GM21390 (cell line): ENCODE results near the gene LMX1A.

ENCODE experiments used
- ATAC-seq: cut with Tn5 transposase; IDR thresholded peaks from one replicate; pipeline ENCODE4 v1.9.1; 2021; ENCODE audit not compliant: unreplicated experiment

LMX1A gene

DNA sequence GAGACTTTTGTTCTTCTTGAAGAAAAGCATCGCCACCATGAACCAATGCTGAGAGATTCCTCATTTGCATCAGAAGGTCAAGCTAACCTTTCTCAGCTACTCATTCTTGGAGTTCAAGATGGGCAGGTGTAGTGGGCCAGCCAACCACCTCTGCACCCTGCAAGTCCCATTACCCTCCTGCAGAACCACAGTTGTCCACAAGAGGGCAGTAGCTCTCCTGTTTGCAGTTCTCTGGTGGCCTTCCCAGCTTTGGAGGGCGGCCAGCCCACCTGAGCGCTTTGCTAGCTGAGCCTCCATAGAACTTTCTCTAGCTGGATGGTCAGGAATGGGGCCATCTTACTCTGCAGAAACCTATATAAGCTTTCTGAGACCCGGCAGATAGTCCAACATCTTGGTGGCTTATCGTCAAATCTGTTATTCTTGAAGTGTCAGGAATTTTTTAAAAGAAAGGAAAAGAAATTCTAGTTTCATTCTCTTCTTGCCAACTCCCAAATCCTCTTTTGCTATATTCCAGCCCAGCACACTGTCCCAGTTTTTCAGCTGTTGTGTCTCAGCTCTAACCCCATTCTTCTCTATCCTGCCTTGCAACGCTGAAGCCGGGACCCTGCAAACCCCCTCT is 11.0 kb upstream of the LMX1A start:
- ATAC-seq = no peak

DNA sequence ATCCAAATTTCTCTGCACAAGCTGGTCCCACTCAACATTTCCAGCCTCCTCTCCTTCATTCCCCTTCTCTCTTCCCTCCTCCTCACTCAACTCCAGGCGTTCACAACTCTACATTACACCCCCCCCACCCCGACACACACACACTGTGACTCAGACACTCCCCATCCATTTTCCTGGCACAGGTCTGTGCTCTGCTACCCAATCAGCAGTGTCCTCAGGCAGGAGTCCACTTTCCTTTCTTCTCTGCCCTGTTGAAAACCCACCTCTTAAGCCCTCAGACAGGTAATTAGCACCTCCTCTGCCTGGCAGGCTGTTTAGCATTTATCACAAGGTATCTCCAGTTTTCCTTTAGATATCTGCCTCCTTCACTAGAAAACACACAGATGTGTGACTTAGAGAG is 8.8 kb upstream of the LMX1A start:
- ATAC-seq = no peak

DNA sequence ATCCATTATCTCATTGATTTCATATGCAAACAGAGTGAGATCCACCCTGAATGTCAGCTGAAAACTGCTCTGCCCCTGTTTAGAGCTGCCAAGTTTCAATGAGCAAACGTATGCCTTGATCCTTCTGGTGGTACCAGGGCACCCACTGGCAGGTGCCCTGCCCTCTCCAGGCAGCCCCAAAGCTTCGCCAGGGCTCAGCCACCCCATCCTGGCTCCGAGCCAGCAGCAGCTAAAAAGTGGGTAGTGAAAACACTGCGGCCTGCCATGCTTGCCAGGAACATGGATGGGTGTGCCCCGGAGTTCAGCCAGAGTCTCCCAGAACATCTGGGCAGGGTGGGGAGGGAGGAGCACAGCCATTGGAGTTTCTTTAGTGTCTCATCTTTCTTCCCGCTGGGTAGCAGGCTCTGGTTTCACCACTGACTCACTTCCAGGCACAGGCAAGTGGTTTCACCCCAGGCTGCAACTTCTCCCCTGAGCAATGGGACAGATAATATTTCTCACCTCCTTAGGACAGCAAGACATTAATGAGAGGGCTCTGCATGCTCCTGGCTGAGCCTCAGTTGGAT is 8.1 kb upstream of the LMX1A start:
- no peak for ATAC-seq

DNA sequence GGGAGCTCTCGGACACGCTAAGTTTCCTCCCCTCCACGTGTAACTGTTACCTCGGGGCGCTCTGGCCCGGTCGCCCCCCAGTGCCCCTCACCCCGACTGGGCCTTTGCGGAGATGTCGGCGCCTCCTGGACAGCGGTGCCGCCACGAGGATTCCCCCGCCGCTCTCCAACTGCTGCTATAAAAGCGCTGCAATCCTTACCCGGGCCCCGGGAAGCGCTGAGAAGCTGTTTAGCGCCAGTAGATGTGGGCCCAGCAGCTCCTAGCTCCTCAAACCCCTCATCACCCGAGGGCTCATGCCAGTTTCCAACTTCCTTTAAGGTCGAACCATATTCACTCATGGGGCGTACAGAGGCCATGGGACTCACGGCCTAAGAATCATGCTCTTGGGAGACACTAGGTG is 361 bp upstream of the LMX1A start:
- no peak for ATAC-seq

- no peak for ATAC-seq
Measured at GRCh38 chr1:165355139-165355976, 1.2 kb downstream of the LMX1A start.

DNA sequence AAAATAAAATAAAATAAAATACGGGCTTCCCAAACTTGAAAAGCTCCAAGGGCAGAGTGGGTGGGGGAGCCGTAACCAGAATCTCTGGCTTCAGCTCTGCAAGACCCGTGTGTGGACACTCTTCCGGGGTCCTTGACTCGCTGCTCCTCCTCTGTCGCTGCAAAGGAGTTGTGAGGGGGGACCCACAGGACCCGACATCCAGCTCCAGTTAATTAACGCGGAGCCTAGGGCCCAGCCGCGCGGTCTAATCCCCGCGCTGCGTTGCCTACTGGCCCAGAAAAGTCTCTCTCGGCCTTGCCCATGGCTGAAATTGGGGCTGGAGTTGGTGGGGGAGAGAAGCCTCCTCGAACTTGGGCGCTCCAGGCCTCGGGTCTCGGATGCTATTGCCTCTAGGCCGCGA is 1.8 kb downstream of the LMX1A start:
- no peak for ATAC-seq

DNA sequence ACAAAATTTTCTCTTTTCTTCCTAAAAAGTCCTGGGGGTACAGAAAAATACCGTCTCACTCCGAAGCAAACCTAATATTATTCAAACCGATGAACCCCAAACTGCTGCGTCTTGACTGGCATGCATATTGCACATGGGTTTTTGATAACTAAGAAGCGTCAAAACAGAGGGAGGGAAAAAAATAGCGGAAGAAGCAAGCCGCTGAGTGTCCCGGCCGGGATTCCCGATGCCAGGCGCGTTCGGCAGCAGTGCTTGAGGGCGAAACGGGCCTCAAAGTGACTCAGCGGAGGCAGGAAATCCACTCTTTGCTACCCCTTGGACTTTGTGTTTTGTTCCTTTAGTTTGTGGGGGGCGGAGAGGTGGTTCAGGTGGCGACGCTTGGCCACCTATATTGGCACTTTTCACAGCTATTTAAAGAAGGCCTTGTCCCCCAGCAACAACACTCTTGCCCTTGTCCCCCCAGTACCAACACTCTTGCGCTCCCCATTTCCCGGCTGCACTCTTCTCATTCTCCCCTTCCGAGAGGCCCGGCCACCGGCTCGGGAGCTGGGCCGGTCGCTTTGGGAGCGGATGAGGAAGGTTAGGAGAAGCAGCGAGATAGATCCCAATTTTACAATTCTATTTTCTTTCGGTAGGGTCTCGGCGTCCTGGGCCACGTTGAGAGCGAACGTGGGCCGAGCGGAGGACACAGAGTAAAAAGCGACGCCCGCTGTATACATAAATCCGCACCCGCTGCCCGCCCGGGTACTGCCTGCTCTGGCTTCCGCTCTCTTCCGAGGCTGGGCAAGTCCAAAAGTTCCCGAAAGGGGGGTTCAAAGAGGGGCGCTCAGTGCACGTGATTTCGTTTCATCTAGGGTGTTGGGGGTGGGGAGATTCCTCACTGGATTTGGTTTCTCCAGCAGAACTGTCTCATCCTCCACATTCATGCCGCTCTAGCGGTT is 2.5 kb downstream of the LMX1A start:
- ATAC-seq = no peak

DNA sequence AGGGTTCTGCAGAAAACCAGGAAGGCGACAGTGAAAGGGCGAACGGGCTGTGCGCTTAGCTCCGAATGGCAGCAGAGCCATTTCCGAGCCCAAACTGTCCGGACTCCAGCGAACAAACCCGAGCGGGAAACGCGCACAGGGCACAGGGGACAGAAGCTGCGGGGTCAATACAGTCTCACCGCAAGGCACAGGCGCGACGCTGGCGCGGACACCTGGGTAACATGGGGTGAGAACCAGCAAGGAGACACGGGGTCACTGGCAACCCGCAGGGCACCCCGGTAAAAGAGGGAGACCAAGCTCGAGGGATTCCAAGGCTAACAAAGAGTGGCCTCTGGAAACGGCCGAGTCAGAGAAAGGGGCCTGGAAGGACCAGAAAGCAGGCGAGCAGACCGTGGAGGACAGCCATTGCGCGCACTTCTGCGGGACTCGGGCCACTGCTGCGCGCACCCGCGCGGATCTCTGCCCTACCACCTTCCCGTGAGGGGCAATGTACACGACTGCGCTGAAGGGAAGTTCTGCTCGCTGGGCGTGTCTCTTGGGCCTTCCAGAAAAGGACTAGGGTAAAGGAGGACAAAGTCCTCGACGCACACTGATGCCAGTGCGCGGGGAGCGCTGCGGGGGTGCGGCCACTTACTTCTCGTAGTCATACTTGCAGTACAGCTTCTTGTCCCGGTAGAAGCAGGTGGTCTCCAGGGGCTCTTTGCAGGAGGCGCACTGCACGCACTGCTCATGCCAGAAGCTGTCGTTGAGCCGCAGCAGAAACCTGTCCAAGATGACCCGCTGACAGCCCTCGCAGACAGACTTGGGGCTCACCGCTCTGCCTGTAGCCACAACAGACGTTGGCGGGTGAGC is 3.8 kb downstream of the LMX1A start:
- ATAC-seq = no peak

DNA sequence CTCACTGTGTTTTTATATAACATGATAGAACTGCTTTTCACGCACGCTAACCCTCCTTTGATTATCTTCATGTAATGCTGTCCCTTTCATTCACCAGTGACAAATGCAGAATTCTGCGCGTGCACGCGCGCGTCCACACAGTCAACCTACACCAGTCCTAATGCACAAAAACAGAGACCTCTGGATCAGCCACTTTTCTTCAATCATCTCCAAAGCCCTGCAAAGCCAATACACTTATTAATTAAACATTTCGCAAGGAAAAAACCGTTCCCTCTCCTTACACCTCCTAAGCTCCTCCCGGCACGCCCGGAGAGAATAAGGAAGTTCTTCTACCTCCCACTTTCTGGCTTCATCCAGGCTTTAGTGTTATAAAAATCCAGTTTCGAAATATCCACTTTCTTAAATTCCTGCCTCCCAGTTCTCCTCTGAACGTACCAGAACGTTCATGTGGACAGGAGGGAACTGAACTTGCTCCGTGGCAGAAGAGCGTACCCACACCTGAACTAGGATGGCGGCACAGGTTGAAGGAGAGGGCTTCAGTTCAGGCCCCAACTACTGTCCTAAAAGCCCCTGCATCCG is 4.6 kb downstream of the LMX1A start:
- no peak for ATAC-seq

DNA sequence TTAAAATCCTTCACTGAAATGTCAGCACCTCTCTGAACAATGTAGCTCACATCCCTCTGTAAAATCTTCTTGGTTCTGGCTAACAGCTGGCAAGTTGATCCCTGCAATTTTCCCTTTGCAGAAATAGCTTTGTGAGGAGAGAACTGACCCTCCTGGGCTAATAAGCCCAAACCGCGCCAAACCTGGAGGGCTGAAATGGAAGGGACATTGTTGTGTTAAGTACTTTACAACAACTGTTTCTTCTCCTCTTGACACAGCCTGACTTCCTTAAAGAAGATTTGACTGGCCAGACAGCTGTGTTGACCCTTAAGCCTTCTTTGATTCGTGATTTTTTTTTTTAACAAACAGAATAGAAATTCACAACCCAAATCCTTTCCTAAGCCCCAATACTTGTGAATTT is 5.7 kb downstream of the LMX1A start:
- ATAC-seq = no peak

- no peak for ATAC-seq
Measured at GRCh38 chr1:165345502-165345901, 11.0 kb downstream of the LMX1A start.

DNA sequence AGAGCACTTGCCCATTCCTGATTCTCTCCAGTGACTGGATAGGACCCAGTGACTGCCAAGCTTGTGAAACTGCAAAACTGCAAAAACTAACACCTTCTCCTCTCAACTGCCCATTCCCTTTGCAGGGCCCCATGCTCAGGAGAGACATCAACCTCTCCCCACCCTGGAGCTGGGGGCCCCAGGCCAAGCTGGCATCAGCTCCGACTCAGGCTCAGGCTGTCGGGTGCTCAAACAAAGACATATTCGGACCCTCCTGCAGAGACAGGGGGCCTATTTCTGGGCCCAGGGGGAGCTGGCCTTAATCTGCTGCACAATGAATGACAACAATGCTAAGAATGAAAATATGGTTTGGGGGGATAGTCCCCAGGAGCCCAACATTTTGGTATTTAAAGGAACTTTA is 11.8 kb downstream of the LMX1A start:
- ATAC-seq = no peak

GRCh38 chr1:165344198-165344597 is 12.3 kb downstream of the LMX1A start:
- no peak for ATAC-seq

- ATAC-seq = no peak
Measured at GRCh38 chr1:165342587-165342986, 13.9 kb downstream of the LMX1A start.

- no peak for ATAC-seq
Measured at GRCh38 chr1:165342168-165342567, 14.3 kb downstream of the LMX1A start.

- ATAC-seq = no peak
Measured at GRCh38 chr1:165339164-165339563, 17.4 kb downstream of the LMX1A start.

- ATAC-seq = no peak
Measured at GRCh38 chr1:165330483-165330882, 26.0 kb downstream of the LMX1A start.

- no peak for ATAC-seq
Measured at GRCh38 chr1:165329104-165329503, 27.4 kb downstream of the LMX1A start.

- ATAC-seq = no peak
Measured at GRCh38 chr1:165328136-165328535, 28.4 kb downstream of the LMX1A start.

GRCh38 chr1:165327538-165327937 is 29.0 kb downstream of the LMX1A start:
- ATAC-seq = no peak
